ENCODE measurements around the gene SPATA18. TPM values are rescaled to one million over a fixed set of nuclear protein-coding genes. Genes with fewer than 3 reads are reported as not detected.

The SPATA18 gene, protein sequence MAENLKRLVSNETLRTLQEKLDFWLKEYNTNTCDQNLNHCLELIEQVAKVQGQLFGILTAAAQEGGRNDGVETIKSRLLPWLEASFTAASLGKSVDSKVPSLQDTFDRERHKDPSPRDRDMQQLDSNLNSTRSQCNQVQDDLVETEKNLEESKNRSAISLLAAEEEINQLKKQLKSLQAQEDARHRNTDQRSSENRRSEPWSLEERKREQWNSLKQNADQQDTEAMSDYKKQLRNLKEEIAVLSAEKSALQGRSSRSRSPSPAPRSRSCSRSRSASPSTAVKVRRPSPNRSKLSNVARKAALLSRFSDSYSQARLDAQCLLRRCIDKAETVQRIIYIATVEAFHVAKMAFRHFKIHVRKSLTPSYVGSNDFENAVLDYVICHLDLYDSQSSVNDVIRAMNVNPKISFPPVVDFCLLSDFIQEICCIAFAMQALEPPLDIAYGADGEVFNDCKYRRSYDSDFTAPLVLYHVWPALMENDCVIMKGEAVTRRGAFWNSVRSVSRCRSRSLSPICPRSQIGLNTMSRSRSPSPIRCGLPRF
- total RNA-seq (2013), result 0.02 TPM
- polyA plus RNA-seq (under 1 TPM in 2 of 3 donors, not detected in 1; 0.04 to 0.41 TPM), polyA minus RNA-seq (under 0.01 and 0.48 TPM in 2 replicates), total RNA-seq (0.07 to 1.2 (median 0.28) reads per million in 11 experiments)

GRCh38 chr4:52051213-52051614 lies at the start of gene SPATA18:
Gene SPATA18 (plus strand): TSS chr4:52051304. CDS start chr4:52051705, 401 bp downstream.
- intact Hi-C loops (cut with micrococcal nuclease), result no loop called here
- no peaks in the 10 kb centered on the region for H4K20me1 ChIP-seq (ENCODE audit: insufficient read depth, low read length)
- peaks cover 19 to 28% of the 10 kb centered on the region in 2 donors for H3K4me1 ChIP-seq (ENCODE audit: control insufficient read depth in 1 of 2, insufficient read depth in 2 of 2, low read length in 2 of 2)
- H3K27me3 Mint-ChIP-seq (ENCODE audit: low read depth in 3 of 3), result peaks cover 30 to 61% (median 56%) of the 10 kb centered on the region in 3 donors
- DNase-seq, result peak in 2 of 3 donors; percentile 8 to 20
- H3K36me3 Mint-ChIP-seq, result no peaks in the 10 kb centered on the region
- peaks cover 26% of the 10 kb centered on the region for H3K4me1 Mint-ChIP-seq
- no peaks in the 10 kb centered on the region for H3K36me3 ChIP-seq (replicated peaks in 1 of 2; ENCODE audit: control insufficient read depth in 1 of 2, insufficient read depth in 2 of 2, low read length in 2 of 2)
- peak within 1 kb of the TSS; percentile 98 for H3K4me2 ChIP-seq (replicated peaks; ENCODE audit: extremely low read depth, low read length, poor library complexity, severe bottlenecking)
- H3K9me3 ChIP-seq (replicated peaks in 1 of 2; ENCODE audit: control insufficient read depth in 1 of 2, insufficient read depth in 1 of 2, low read length in 2 of 2), result no peaks in the 10 kb centered on the region
- no peaks in the 10 kb centered on the region for H3K79me2 ChIP-seq (ENCODE audit: insufficient read depth, low read length)
- H3K4me3 Mint-ChIP-seq, result peak within 1 kb of the TSS; percentile 86 to 99
- peak within 1 kb of the TSS; percentile 38 for H3K9ac ChIP-seq (ENCODE audit: insufficient read depth, low read length, poor library complexity, severe bottlenecking)
- H3K9me3 Mint-ChIP-seq, result peaks cover 0 to 10% (median 0%) of the 10 kb centered on the region in 7 donors
- peak within 1 kb of the TSS; percentile 36 to 80 (median 46) for H3K4me3 ChIP-seq (replicated peaks in 1 of 3; ENCODE audit: low read depth in 2 of 3, low read length in 3 of 3)
- H3K27ac ChIP-seq (ENCODE audit: low read depth in 1 of 2, low read length in 2 of 2), result no peak within 1 kb of the TSS
- TF ChIP-seq, protein P1, sequence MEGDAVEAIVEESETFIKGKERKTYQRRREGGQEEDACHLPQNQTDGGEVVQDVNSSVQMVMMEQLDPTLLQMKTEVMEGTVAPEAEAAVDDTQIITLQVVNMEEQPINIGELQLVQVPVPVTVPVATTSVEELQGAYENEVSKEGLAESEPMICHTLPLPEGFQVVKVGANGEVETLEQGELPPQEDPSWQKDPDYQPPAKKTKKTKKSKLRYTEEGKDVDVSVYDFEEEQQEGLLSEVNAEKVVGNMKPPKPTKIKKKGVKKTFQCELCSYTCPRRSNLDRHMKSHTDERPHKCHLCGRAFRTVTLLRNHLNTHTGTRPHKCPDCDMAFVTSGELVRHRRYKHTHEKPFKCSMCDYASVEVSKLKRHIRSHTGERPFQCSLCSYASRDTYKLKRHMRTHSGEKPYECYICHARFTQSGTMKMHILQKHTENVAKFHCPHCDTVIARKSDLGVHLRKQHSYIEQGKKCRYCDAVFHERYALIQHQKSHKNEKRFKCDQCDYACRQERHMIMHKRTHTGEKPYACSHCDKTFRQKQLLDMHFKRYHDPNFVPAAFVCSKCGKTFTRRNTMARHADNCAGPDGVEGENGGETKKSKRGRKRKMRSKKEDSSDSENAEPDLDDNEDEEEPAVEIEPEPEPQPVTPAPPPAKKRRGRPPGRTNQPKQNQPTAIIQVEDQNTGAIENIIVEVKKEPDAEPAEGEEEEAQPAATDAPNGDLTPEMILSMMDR (IDR thresholded peaks at IDR 0.05), result no peak
- H3K27ac Mint-ChIP-seq, result peak within 1 kb of the TSS in 4 of 7 donors; percentile 29 to 86 (median 68)
- H2AFZ ChIP-seq (ENCODE audit: insufficient read depth, low read depth, low read length, poor library complexity, severe bottlenecking), result peak within 1 kb of the TSS; percentile 80
- under 1% methylated on average over 44 of the region's 44 CpGs for WGBS (ENCODE audit: insufficient coverage)
- H3K27me3 ChIP-seq (ENCODE audit: control insufficient read depth in 2 of 2, insufficient read depth in 2 of 2, low read length in 2 of 2), result peaks cover 35 to 67% of the 10 kb centered on the region in 2 donors

GRCh38 chr4:52001616-52002015 lies 49.5 kb upstream of the SPATA18 start:
- Mint-ChIP-seq H3K4me3 (no peak overlapping the region), H3K4me1 (no peaks in the 10 kb centered on the region), H3K27ac (no peak overlapping the region), H3K9me3 (peaks cover 0 to 4% (median 0%) of the 10 kb centered on the region in 7 donors), H3K36me3 (no peaks in the 10 kb centered on the region), H3K27me3 (ENCODE audit: low read depth in 3 of 3) (peaks cover 0 to 2% (median 0%) of the 10 kb centered on the region in 3 donors)
- Histone ChIP-seq H3K4me3 (replicated peaks in 1 of 3; ENCODE audit: low read depth in 2 of 3, low read length in 3 of 3) (no peak overlapping the region), H3K27me3 (ENCODE audit: control insufficient read depth in 2 of 2, insufficient read depth in 2 of 2, low read length in 2 of 2) (no peaks in the 10 kb centered on the region), H3K4me1 (ENCODE audit: control insufficient read depth in 1 of 2, insufficient read depth in 2 of 2, low read length in 2 of 2) (no peaks in the 10 kb centered on the region), H3K79me2 (ENCODE audit: insufficient read depth, low read length) (no peaks in the 10 kb centered on the region), H3K27ac (ENCODE audit: low read depth in 1 of 2, low read length in 2 of 2) (no peak overlapping the region), H3K9ac (ENCODE audit: insufficient read depth, low read length, poor library complexity, severe bottlenecking) (no peak overlapping the region), H2AFZ (ENCODE audit: insufficient read depth, low read depth, low read length, poor library complexity, severe bottlenecking) (no peak overlapping the region), H3K9me3 (replicated peaks in 1 of 2; ENCODE audit: control insufficient read depth in 1 of 2, insufficient read depth in 1 of 2, low read length in 2 of 2) (no peaks in the 10 kb centered on the region), H3K4me2 (replicated peaks; ENCODE audit: extremely low read depth, low read length, poor library complexity, severe bottlenecking) (no peak overlapping the region), H3K36me3 (replicated peaks in 1 of 2; ENCODE audit: control insufficient read depth in 1 of 2, insufficient read depth in 2 of 2, low read length in 2 of 2) (no peaks in the 10 kb centered on the region), H4K20me1 (ENCODE audit: insufficient read depth, low read length) (no peaks in the 10 kb centered on the region)
- intact Hi-C loops (cut with micrococcal nuclease), result no loop called here
- no peak for DNase-seq
- TF ChIP-seq, protein P1 (IDR thresholded peaks at IDR 0.05), result no peak
- no CpG with 5 or more reads among the region's 2 CpGs for WGBS (ENCODE audit: insufficient coverage)
